ENCODE measurements around the gene FTH1. TPM values are rescaled to one million over a fixed set of nuclear protein-coding genes. Genes with fewer than 3 reads are reported as not detected.
"Not testable (repeated sequence)": the region's sequence is repeated elsewhere in the genome, so short reads cannot be mapped to it uniquely, and the experiment has no call there.

FTH1 gene
- total RNA-seq, 1 experiment from 2014 or later = 1,937 TPM

GRCh38 chr11:61954851-61955421 lies 12.5 kb downstream of the FTH1 start:
- Histone ChIP-seq H2AFZ (ENCODE audit: low read length) (0 out of 2 replicates have a peak overlapping the region, but pooled peaks have one; percentile 14), H3K4me3 (ENCODE audit: low read length) (no peak overlapping the region)

GRCh38 chr11:61954106-61954850 lies 13.2 kb downstream of the FTH1 start:
- DNase-seq (no peak), ATAC-seq (peak; percentile 16; the same call in 1 of the 2 replicates)
- no peaks in the 10 kb centered on the region for H3K9me2 ChIP-seq (replicated peaks; ENCODE audit: low read length)
- no peak overlapping the region for H3K4me3 ChIP-seq (ENCODE audit: low read length)
- H3K27ac ChIP-seq (ENCODE audit: low read length) = no peak overlapping the region
- no peaks in the 10 kb centered on the region for H3K36me3 ChIP-seq (ENCODE audit: low read depth, low read length)
- no TSS peak for BruUV-seq (replicated peaks)
- no peak overlapping the region for H2AFZ ChIP-seq (ENCODE audit: low read length)
- no peaks in the 10 kb centered on the region for H3F3A ChIP-seq (ENCODE audit: low read length, unreplicated experiment)
- H3K79me2 ChIP-seq (ENCODE audit: low read length) = no peaks in the 10 kb centered on the region
- CTCF ChIA-PET = no interaction called here
- H3K9me3 ChIP-seq (ENCODE audit: low read length) = no peaks in the 10 kb centered on the region
- no peak overlapping the region for H3K9ac ChIP-seq (ENCODE audit: low read length)
- peaks cover 7% of the 10 kb centered on the region for H3K4me1 ChIP-seq (ENCODE audit: insufficient read depth, low read length)
- TF ChIP-seq EZH2phosphoT487 (IDR thresholded peaks at IDR 0.05; ENCODE audit: borderline replicate concordance, low read length) (no peak), CTCF (conservative IDR thresholded peaks at IDR 0.05; ENCODE audit: low read depth, low read length) (no peak), EZH2 (IDR thresholded peaks at IDR 0.05; ENCODE audit: low read length, unreplicated experiment) (no peak)
- POLR2A ChIA-PET (ENCODE audit: unreplicated experiment) = no interaction called here
- H4K20me1 ChIP-seq (ENCODE audit: low read length) = no peaks in the 10 kb centered on the region
- no peaks in the 10 kb centered on the region for H3K27me3 ChIP-seq (ENCODE audit: low read length)
- intact Hi-C loops (cut with micrococcal nuclease) = loop anchor here (1.0 kb wide), 1 partner anchor 100 kb away; no protein-coding TSS in a partner anchor
- H3K4me2 ChIP-seq (ENCODE audit: low read length) = no peak overlapping the region

More at GRCh38 chr11:61954851-61955421, 12.5 kb downstream of the FTH1 start:
- Histone ChIP-seq H3K27ac (ENCODE audit: low read length) (no peak overlapping the region), H3K4me1 (ENCODE audit: insufficient read depth, low read length) (peaks cover 8% of the 10 kb centered on the region), H3K9me3 (ENCODE audit: low read length) (no peaks in the 10 kb centered on the region), H3K9ac (ENCODE audit: low read length) (no peak overlapping the region), H4K20me1 (ENCODE audit: low read length) (no peaks in the 10 kb centered on the region), H3K9me2 (replicated peaks; ENCODE audit: low read length) (no peaks in the 10 kb centered on the region), H3F3A (ENCODE audit: low read length, unreplicated experiment) (no peaks in the 10 kb centered on the region), H3K36me3 (ENCODE audit: low read depth, low read length) (no peaks in the 10 kb centered on the region), H3K27me3 (ENCODE audit: low read length) (no peaks in the 10 kb centered on the region), H3K79me2 (ENCODE audit: low read length) (no peaks in the 10 kb centered on the region), H3K4me2 (ENCODE audit: low read length) (no peak overlapping the region)
- TF ChIP-seq CTCF (conservative IDR thresholded peaks at IDR 0.05; ENCODE audit: low read depth, low read length) (no peak), EZH2 (IDR thresholded peaks at IDR 0.05; ENCODE audit: low read length, unreplicated experiment) (no peak), EZH2phosphoT487 (IDR thresholded peaks at IDR 0.05; ENCODE audit: borderline replicate concordance, low read length) (no peak)
- intact Hi-C loops (cut with micrococcal nuclease) = loop anchor here (1.0 kb wide), 1 partner anchor 99 kb away; no protein-coding TSS in a partner anchor
- ChIA-PET CTCF (interaction anchor here (0.6 kb wide), 1 partner anchor 84 kb away, joined by 3 read pairs; no protein-coding TSS in a partner anchor), POLR2A (ENCODE audit: unreplicated experiment) (no interaction called here)
- DNase-seq = no peak
- ATAC-seq = peak; percentile 28; the same call in 1 of the 2 replicates
- BruUV-seq (replicated peaks) = no TSS peak

GRCh38 chr11:61953632-61954031 lies 13.8 kb downstream of the FTH1 start:
- DNase-seq; H3K27me3 ChIP-seq (ENCODE audit: low read length); POLR2A ChIA-PET (ENCODE audit: unreplicated experiment); ATAC-seq; H3K9me3 ChIP-seq (ENCODE audit: low read length); H3K79me2 ChIP-seq (ENCODE audit: low read length); H3F3A ChIP-seq (ENCODE audit: low read length, unreplicated experiment); H4K20me1 ChIP-seq (ENCODE audit: low read length); CTCF ChIA-PET; H3K4me1 ChIP-seq (ENCODE audit: insufficient read depth, low read length); H3K9me2 ChIP-seq (replicated peaks; ENCODE audit: low read length); H3K4me2 ChIP-seq (ENCODE audit: low read length); H2AFZ ChIP-seq (ENCODE audit: low read length); H3K9ac ChIP-seq (ENCODE audit: low read length); BruUV-seq (replicated peaks); H3K4me3 ChIP-seq (ENCODE audit: low read length); H3K27ac ChIP-seq (ENCODE audit: low read length); H3K36me3 ChIP-seq (ENCODE audit: low read depth, low read length): not testable (repeated sequence)
- intact Hi-C loops (cut with micrococcal nuclease) = loop anchor here (1.0 kb wide), 1 partner anchor 101 kb away; no protein-coding TSS in a partner anchor
